Adrenal gland (tissue), 12 donors: ENCODE data around the gene SLC9A9. TPM values are rescaled to one million over a fixed set of nuclear protein-coding genes. Genes with fewer than 3 reads are reported as not detected.

ENCODE experiments used
- DNase-seq, 7 donors: peaks; one replicate each; pipeline ENCODE4 v3.0.0-alpha.2; 2019 to 2020
- H3K27ac ChIP-seq, 5 donors: fragments of 200-600 bp; sonication (generic) in 4 of 5; 1 replicate in 3 of 5; 2 replicates in 2 of 5; pipeline versions ENCODE4 v1.5.1 to v1.8.0; 2016 to 2020; ENCODE audit warnings: mild to moderate bottlenecking in 1 of 5
- H3K27me3 ChIP-seq: fragments of 200-600 bp; 2 replicates; pipeline ENCODE4 v1.8.0; 2021
- H3K36me3 ChIP-seq, 2 donors: fragments of 200-600 bp; replicated peaks in 1 of 2; 1 replicate in 1 of 2; 2 replicates in 1 of 2; pipeline versions ENCODE4 v1.5.1 to v1.8.0; 2018 to 2022
- H3K4me1 ChIP-seq, 2 donors: fragments of 200-600 bp; replicated peaks in 1 of 2; 1 replicate in 1 of 2; 2 replicates in 1 of 2; pipeline versions ENCODE4 v1.5.1 to v1.8.0; 2018 to 2021
- H3K4me3 ChIP-seq, 4 donors: fragments of 200-600 bp; sonication (generic) in 3 of 4; one replicate each; pipeline ENCODE4 v1.5.1; 2016 to 2018
- H3K9me3 ChIP-seq, 3 donors: fragments of 200-600 bp; sonication (generic) in 1 of 3; replicated peaks in 1 of 3; 1 replicate in 2 of 3; 2 replicates in 1 of 3; pipeline versions ENCODE4 v1.5.1 to v1.8.0; 2016 to 2021
- CTCF ChIP-seq, 6 experiments: fragments of 450-650 bp in 4 of 6; fragments of 200-600 bp in 2 of 6; sonication (generic) in 1 of 6; IDR thresholded peaks; 1 replicate in 5 of 6; 2 replicates in 1 of 6; pipeline versions ENCODE4 v1.5.1 to v1.8.0; 2016 to 2021; ENCODE audit warnings: antibody characterized with exemption in 6 of 6, mild to moderate bottlenecking in 2 of 6, moderate library complexity in 1 of 6
- POLR2A ChIP-seq, 2 donors: fragments of 450-650 bp; IDR thresholded peaks; one replicate each; pipeline ENCODE4 v1.6.1; 2017; ENCODE audit warnings: antibody characterized with exemption in 2 of 2, mild to moderate bottlenecking in 2 of 2, moderate library complexity in 1 of 2
- WGBS, 4 donors: extraction: QIAGEN DNeasy Blood & Tissue Kit in 2 of 4; methylation state at CpG; one replicate each; pipeline versions ENCODE4 v1.1.5 to v1.1.7; 2013 to 2017; 5-methylcytosine and 5-hydroxymethylcytosine counted together
- intact Hi-C, 2 donors: fragments of 100-400 bp; cut with DNase I; formaldehyde crosslinking; loops; one replicate each; pipeline versions ENCODE4 v1.14.1 to v1.15.0; 2022 to 2023
- polyA plus RNA-seq, 3 donors: library from polyadenylated mRNA; stranded (reverse); fragments of 200-250 nt in 2 of 3; fragments of 350-450 nt in 1 of 3; fragmentation: Illumina TruSeq in 1 of 3; extraction: RNeasy Lipid Tissue Mini Kit (QIAGEN cat#74804) in 1 of 3; gene quantifications; one replicate each; pipeline ENCODE4 v1.2.3, GENCODE V29; 2013 to 2014
- total RNA-seq, 9 donors: library from RNA; depleted of rRNA in 4 of 9; stranded (reverse); fragments of >200 nt in 4 of 9; fragments of 120-200 nt in 1 of 9; fragmentation: NEBNext Ultra II Directional in 1 of 9; extraction: Animal tissue kit (Norgen Biotek cat#: 25700) in 1 of 9; gene quantifications; one replicate each; pipeline versions ENCODE4 v1.1.0 to v1.2.4, GENCODE V29; 2013 to 2023
- donor health status: healthy with polysubstance abuse.
- donor health status: Bipolar disorder and iron deficiency.
- donor health status: DM: yes; HTN: yes; CAD: no.
- donor health status: DM: no; HTN: no; CAD: no.
- donor health status: DM: no; HTN: no; CAD: no.
- donor health status: DM: yes; HTN: yes; CAD: no.

SLC9A9 gene
- total and polyA plus RNA-seq, 12 donors, result 4.2 to 23.7 (median 13.5) TPM

- H3K4me3 ChIP-seq, result no peak overlapping the region
- no peak overlapping the region for H3K27ac ChIP-seq
- 50 to 75% (median 61%) methylated on average over 2 of the region's 2 CpGs for whole genome bisulfite sequencing, 4 donors
- H3K27me3 ChIP-seq, result no peaks in the 10 kb centered on the region
- intact Hi-C loops, result no loop called here
- TF ChIP-seq POLR2A (IDR thresholded peaks at IDR 0.05), result no peak
- no peak for TF ChIP-seq CTCF (IDR thresholded peaks at IDR 0.05)
- no peaks in the 10 kb centered on the region for H3K9me3 ChIP-seq
- no peaks in the 10 kb centered on the region for H3K36me3 ChIP-seq
- DNase-seq, result no peak
- no peaks in the 10 kb centered on the region for H3K4me1 ChIP-seq
Observed at GRCh38 chr3:143333367-143333766, 514.9 kb downstream of the SLC9A9 start.

- no peaks in the 10 kb centered on the region for H3K36me3 ChIP-seq
- no peaks in the 10 kb centered on the region for H3K27me3 ChIP-seq
- H3K9me3 ChIP-seq, result no peaks in the 10 kb centered on the region
- H3K27ac ChIP-seq, result no peak overlapping the region
- H3K4me1 ChIP-seq, result no peaks in the 10 kb centered on the region
- no peak overlapping the region for H3K4me3 ChIP-seq
- DNase-seq, result no peak
- TF ChIP-seq CTCF (IDR thresholded peaks at IDR 0.05), result no peak
- no peak for TF ChIP-seq POLR2A (IDR thresholded peaks at IDR 0.05)
- WGBS, 4 donors, result 24 to 45% (median 28%) methylated on average over 1 of the region's 1 CpG
- intact Hi-C loops, result no loop called here
Observed at GRCh38 chr3:143332026-143332425, 516.2 kb downstream of the SLC9A9 start.

- 65 to 73% (median 69%) methylated on average over 5 of the region's 5 CpGs for WGBS, 4 donors
- Histone ChIP-seq H3K9me3 (no peaks in the 10 kb centered on the region), H3K36me3 (no peaks in the 10 kb centered on the region), H3K27me3 (no peaks in the 10 kb centered on the region), H3K4me3 (no peak overlapping the region), H3K4me1 (no peaks in the 10 kb centered on the region), H3K27ac (no peak overlapping the region)
- DNase-seq, result no peak
- intact Hi-C loops, result no loop called here
- TF ChIP-seq CTCF (IDR thresholded peaks at IDR 0.05) (no peak), POLR2A (IDR thresholded peaks at IDR 0.05) (no peak)
Observed at GRCh38 chr3:143331350-143331749, 516.9 kb downstream of the SLC9A9 start.

GRCh38 chr3:143330296-143330868, 517.9 kb downstream of the SLC9A9 start:
- DNase-seq, result no peak
- Histone ChIP-seq H3K27me3 (no peaks in the 10 kb centered on the region), H3K4me1 (no peaks in the 10 kb centered on the region), H3K36me3 (no peaks in the 10 kb centered on the region), H3K27ac (no peak overlapping the region), H3K9me3 (no peaks in the 10 kb centered on the region), H3K4me3 (no peak overlapping the region)
- intact Hi-C loops, result no loop called here
- TF ChIP-seq CTCF (IDR thresholded peaks at IDR 0.05) (no peak), POLR2A (IDR thresholded peaks at IDR 0.05) (no peak)
- WGBS, 4 donors, result 64 to 77% (median 71%) methylated on average over 2 of the region's 2 CpGs
